HepG2 (cell line): Measurements from ENCODE around the gene THOC6. TPM values are rescaled to one million over a fixed set of nuclear protein-coding genes. Genes with fewer than 3 reads are reported as not detected.

Source experiments
- ERF ChIP-seq: IDR thresholded peaks from 2 replicates; pipeline ENCODE4 v1.6.1; 2018; ENCODE audit warnings: missing biosample characterization, missing genetic modification reagents
- HNRNPK ChIP-seq: fragments of 200-400 bp; formaldehyde crosslinking; IDR thresholded peaks from 2 replicates; pipeline ENCODE4 v1.6.1; 2018; ENCODE audit warnings: low read length, low read depth, moderate library complexity, mild to moderate bottlenecking; ENCODE audit not compliant: poor library complexity, severe bottlenecking
- HOXA3 ChIP-seq: sonication (generic); formaldehyde crosslinking; IDR thresholded peaks from 2 replicates; pipeline ENCODE4 v1.5.0; 2020; ENCODE audit warnings: missing genetic modification reagents
- JUND ChIP-seq: sonication (generic); formaldehyde crosslinking; IDR thresholded peaks from 2 replicates; pipeline ENCODE4 v1.8.0; 2022; ENCODE audit warnings: mild to moderate bottlenecking, missing genetic modification reagents
- KMT2B ChIP-seq: IDR thresholded peaks from 2 replicates; pipeline ENCODE4 v1.6.1; 2016; ENCODE audit warnings: missing genetic modification reagents, missing compliant biosample characterization
- MAZ ChIP-seq, 2 experiments: sonication (generic) in 1 of 2; formaldehyde crosslinking in 1 of 2; IDR thresholded peaks; 2 replicates each; pipeline versions ENCODE4 v1.5.0 to v1.6.1; 2012 to 2020; ENCODE audit warnings: low read depth in 2 of 2, mild to moderate bottlenecking in 2 of 2, borderline replicate concordance in 1 of 2, improper control_type of control experiment in 1 of 2, low read length in 1 of 2, missing genetic modification reagents in 1 of 2, moderate library complexity in 1 of 2
- MYC ChIP-seq: sonication (generic); formaldehyde crosslinking; IDR thresholded peaks from 2 replicates; pipeline ENCODE4 v1.9.0; 2021; ENCODE audit warnings: missing genetic modification reagents, borderline replicate concordance
- MZF1 ChIP-seq: sonication (generic); formaldehyde crosslinking; IDR thresholded peaks from 2 replicates; pipeline ENCODE4 v1.8.1; 2023; ENCODE audit warnings: mild to moderate bottlenecking, missing genetic modification reagents, borderline replicate concordance
- RFX1 ChIP-seq: fragments of 450-650 bp; IDR thresholded peaks from 2 replicates; pipeline ENCODE4 v1.6.1; 2017
- TBX2 ChIP-seq: sonication (generic); formaldehyde crosslinking; IDR thresholded peaks from 2 replicates; pipeline ENCODE4 v1.5.0; 2020; ENCODE audit warnings: missing genetic modification reagents, mild to moderate bottlenecking, borderline replicate concordance
- ZKSCAN5 ChIP-seq: sonication (generic); formaldehyde crosslinking; IDR thresholded peaks from 2 replicates; pipeline ENCODE4 v1.5.1; 2020; ENCODE audit warnings: mild to moderate bottlenecking, missing genetic modification reagents
- ZNF225 ChIP-seq: sonication (generic); formaldehyde crosslinking; IDR thresholded peaks from 2 replicates; pipeline ENCODE4 v1.4.0; 2020; ENCODE audit warnings: mild to moderate bottlenecking, missing genetic modification reagents
- ZNF234 ChIP-seq: sonication (generic); formaldehyde crosslinking; conservative IDR thresholded peaks from 2 replicates; pipeline ENCODE4 v1.5.1; 2020; ENCODE audit warnings: mild to moderate bottlenecking, missing genetic modification reagents
- ZNF326 ChIP-seq: sonication (generic); formaldehyde crosslinking; IDR thresholded peaks from 2 replicates; pipeline ENCODE4 v1.4.0; 2020; ENCODE audit warnings: missing genetic modification reagents, borderline replicate concordance
- ZNF558 ChIP-seq: sonication (generic); formaldehyde crosslinking; IDR thresholded peaks from 2 replicates; pipeline ENCODE4 v1.9.0; 2022; ENCODE audit warnings: mild to moderate bottlenecking, missing genetic modification reagents, borderline replicate concordance
- polyA plus RNA-seq, 8 experiments: library from polyadenylated mRNA; depleted of rRNA in 3 of 8; stranded (reverse) in 7 of 8; unstranded in 1 of 8; fragments of >200 nt; fragmentation: Illumina TruSeq in 4 of 8; extraction: Trizol in 4 of 8; gene quantifications; 2 replicates each; pipeline versions ENCODE4 v1.2.1 to v1.2.3, GENCODE V29; 2011 to 2016; ENCODE audit warnings: low read depth in 4 of 8, missing spikeins in 1 of 8, mixed read lengths in 1 of 8; ENCODE audit not compliant: insufficient read depth in 1 of 8
- total RNA-seq, 5 experiments: library from RNA; depleted of rRNA; stranded (reverse); fragments of >200 nt; fragmentation: Illumina TruSeq; extraction: Trizol; gene quantifications; 2 replicates each; pipeline ENCODE4 v1.2.3, GENCODE V29; 2016; ENCODE audit warnings: low read depth in 1 of 5
- TF ChIP-seq, protein P1 (sequence below): sonication (generic); formaldehyde crosslinking; IDR thresholded peaks from 2 replicates; pipeline ENCODE4 v1.4.0; 2020; ENCODE audit warnings: missing genetic modification reagents
- TF ChIP-seq, protein P2 (sequence below): IDR thresholded peaks from 2 replicates; pipeline ENCODE4 v1.6.1; 2016; ENCODE audit warnings: missing compliant biosample characterization, missing genetic modification reagents, borderline replicate concordance
- TF ChIP-seq, protein P3 (sequence below): conservative IDR thresholded peaks from 2 replicates; pipeline ENCODE4 v1.6.1; 2018; ENCODE audit warnings: missing genetic modification reagents
- TF ChIP-seq, protein P4 (sequence below): IDR thresholded peaks from 2 replicates; pipeline ENCODE4 v1.6.1; 2012; ENCODE audit warnings: low read depth, low read length, improper control_type of control experiment

Gene THOC6
- total and polyA plus RNA-seq, 2 of the 13 experiments (the other 11 are each of a cell fraction or from before 2014, with no cell fraction given): 32.1 to 37.0 TPM

DNA sequence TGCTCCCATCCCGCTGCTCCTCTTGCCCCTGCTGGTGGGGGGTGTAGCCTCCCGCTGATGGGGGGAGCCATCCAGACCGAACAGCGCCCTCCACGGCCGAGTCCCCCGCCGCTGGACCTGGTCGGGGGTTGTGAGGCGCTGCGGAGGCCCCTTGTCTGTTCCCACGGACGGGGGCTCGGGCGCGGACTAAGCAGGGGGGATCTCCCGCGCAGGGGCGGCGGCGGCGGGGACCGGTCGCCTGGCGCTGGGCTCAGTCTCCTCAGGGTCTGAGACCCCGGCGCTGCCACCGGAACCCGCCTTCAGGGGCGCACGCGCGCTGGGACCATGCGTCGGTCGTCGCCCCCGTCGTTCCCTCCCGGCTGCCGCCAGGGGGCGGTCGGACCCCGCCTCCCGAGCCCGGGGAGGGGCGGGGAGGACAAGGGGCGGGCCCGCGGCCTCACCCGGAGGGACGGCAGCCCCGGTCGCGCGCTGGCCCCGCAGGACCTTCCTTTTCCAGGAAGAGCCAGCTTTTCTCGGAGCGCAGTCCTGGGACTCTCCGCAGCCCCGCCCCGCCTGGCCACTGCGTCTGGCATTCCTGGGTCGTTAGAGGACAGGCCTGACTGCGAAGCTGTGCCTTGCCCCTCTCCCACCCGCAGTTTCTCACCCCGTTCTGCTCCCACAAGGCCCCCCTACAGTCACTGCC lies 35.3 kb downstream of the THOC6 start (continued):
- TF ChIP-seq, protein P1, sequence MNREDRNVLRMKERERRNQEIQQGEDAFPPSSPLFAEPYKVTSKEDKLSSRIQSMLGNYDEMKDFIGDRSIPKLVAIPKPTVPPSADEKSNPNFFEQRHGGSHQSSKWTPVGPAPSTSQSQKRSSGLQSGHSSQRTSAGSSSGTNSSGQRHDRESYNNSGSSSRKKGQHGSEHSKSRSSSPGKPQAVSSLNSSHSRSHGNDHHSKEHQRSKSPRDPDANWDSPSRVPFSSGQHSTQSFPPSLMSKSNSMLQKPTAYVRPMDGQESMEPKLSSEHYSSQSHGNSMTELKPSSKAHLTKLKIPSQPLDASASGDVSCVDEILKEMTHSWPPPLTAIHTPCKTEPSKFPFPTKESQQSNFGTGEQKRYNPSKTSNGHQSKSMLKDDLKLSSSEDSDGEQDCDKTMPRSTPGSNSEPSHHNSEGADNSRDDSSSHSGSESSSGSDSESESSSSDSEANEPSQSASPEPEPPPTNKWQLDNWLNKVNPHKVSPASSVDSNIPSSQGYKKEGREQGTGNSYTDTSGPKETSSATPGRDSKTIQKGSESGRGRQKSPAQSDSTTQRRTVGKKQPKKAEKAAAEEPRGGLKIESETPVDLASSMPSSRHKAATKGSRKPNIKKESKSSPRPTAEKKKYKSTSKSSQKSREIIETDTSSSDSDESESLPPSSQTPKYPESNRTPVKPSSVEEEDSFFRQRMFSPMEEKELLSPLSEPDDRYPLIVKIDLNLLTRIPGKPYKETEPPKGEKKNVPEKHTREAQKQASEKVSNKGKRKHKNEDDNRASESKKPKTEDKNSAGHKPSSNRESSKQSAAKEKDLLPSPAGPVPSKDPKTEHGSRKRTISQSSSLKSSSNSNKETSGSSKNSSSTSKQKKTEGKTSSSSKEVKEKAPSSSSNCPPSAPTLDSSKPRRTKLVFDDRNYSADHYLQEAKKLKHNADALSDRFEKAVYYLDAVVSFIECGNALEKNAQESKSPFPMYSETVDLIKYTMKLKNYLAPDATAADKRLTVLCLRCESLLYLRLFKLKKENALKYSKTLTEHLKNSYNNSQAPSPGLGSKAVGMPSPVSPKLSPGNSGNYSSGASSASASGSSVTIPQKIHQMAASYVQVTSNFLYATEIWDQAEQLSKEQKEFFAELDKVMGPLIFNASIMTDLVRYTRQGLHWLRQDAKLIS (CRISPR knock-in tag): no peak
- TF ChIP-seq, protein P2, sequence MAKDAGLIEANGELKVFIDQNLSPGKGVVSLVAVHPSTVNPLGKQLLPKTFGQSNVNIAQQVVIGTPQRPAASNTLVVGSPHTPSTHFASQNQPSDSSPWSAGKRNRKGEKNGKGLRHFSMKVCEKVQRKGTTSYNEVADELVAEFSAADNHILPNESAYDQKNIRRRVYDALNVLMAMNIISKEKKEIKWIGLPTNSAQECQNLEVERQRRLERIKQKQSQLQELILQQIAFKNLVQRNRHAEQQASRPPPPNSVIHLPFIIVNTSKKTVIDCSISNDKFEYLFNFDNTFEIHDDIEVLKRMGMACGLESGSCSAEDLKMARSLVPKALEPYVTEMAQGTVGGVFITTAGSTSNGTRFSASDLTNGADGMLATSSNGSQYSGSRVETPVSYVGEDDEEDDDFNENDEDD (CRISPR knock-in tag): peak; percentile 24; the same call in 1 of the 2 replicates
- TF ChIP-seq, protein P3, sequence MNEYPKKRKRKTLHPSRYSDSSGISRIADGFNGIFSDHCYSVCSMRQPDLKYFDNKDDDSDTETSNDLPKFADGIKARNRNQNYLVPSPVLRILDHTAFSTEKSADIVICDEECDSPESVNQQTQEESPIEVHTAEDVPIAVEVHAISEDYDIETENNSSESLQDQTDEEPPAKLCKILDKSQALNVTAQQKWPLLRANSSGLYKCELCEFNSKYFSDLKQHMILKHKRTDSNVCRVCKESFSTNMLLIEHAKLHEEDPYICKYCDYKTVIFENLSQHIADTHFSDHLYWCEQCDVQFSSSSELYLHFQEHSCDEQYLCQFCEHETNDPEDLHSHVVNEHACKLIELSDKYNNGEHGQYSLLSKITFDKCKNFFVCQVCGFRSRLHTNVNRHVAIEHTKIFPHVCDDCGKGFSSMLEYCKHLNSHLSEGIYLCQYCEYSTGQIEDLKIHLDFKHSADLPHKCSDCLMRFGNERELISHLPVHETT (CRISPR knock-in tag): peak; percentile 22; the same call in 1 of the 2 replicates
- TF ChIP-seq ERF (CRISPR knock-in tag) (peak; percentile 82), MAZ (IDR thresholded peaks at IDR 0.05; ENCODE audit: borderline replicate concordance, low read depth, low read length) (peak; percentile 65; the same call in 1 of the 2 replicates), MAZ (CRISPR knock-in tag; IDR thresholded peaks at IDR 0.05; ENCODE audit: low read depth) (peak; percentile 99), ZKSCAN5 (CRISPR knock-in tag) (no peak), TBX2 (CRISPR knock-in tag) (peak; percentile 53; the same call in 1 of the 2 replicates), JUND (CRISPR knock-in tag) (peak; percentile 27; the same call in 1 of the 2 replicates), HOXA3 (peak; percentile 78; the same call in 1 of the 2 replicates), RFX1 (no peak), MYC (CRISPR knock-in tag) (peak; percentile 78), MZF1 (peak; percentile 21; the same call in 1 of the 2 replicates), ZNF558 (CRISPR knock-in tag) (peak; percentile 28; the same call in 1 of the 2 replicates), HNRNPK (peak; percentile 70), ZNF234 (CRISPR knock-in tag) (no peak), ZNF326 (CRISPR knock-in tag) (no peak), KMT2B (no peak), ZNF225 (CRISPR knock-in tag) (0 out of 2 replicates have a peak, but pooled peaks have one; percentile 19)
- TF ChIP-seq, protein P4, sequence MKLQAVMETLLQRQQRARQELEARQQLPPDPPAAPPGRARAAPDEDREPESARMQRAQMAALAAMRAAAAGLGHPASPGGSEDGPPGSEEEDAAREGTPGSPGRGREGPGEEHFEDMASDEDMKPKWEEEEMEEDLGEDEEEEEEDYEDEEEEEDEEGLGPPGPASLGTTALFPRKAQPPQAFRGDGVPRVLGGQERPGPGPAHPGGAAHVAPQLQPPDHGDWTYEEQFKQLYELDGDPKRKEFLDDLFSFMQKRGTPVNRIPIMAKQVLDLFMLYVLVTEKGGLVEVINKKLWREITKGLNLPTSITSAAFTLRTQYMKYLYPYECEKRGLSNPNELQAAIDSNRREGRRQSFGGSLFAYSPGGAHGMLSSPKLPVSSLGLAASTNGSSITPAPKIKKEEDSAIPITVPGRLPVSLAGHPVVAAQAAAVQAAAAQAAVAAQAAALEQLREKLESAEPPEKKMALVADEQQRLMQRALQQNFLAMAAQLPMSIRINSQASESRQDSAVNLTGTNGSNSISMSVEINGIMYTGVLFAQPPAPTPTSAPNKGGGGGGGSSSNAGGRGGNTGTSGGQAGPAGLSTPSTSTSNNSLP: no peak
